GM21786 (cell line): ENCODE data around the gene OTOG.

Experiments used
- ATAC-seq: cut with Tn5 transposase; IDR thresholded peaks from one replicate; pipeline ENCODE4 v1.9.1; 2021; ENCODE audit not compliant: unreplicated experiment

The OTOG gene

DNA sequence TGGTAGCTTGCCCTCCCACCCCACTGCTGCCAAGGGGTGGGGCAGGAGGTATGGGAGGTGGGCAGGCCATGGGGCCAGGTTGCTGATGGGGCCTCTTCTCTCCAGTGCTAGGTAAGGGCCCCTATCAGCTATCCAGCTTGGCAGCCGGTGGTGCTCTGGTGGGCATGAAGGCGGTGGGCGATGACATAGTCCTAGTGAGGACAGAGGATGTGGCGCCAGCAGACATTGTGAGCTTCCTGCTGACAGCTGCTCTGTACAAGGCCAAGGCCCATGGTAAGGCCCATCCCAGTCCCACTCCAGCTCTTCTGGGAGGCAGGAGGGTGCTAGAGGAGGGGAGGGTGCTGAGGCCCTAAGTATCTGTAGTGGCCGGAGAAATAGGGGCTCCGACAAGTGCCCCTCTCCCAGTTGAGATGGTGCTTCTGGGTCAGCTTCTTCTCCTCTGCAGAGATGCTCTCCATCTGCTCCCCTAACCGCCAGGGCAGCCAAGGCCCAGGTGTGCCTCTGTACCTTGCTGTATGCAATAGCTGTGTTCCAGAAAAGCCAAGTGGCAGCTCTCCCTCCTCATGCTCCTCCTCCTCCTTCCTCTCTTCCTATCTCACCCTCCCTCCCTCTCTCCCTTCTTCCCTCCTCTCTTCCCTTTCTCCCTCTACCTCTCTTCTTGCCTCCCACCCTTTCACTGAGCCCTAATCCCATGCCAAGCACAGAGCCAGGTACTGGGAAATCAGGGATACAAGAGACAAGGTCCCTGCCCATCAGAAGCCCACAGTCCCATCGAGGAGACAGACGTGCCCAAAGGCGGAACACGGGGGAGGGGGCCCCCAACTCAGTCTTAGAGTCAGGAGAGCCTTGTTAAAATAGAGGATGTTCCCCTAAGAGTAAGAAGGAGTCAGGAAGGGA, 55.3 kb downstream of the OTOG start:
- no peak for ATAC-seq

- no peak for ATAC-seq
Observed at GRCh38 chr11:17603056-17603825, 56.2 kb downstream of the OTOG start.

- no peak for ATAC-seq
Observed at GRCh38 chr11:17604201-17604914, 57.3 kb downstream of the OTOG start.

DNA sequence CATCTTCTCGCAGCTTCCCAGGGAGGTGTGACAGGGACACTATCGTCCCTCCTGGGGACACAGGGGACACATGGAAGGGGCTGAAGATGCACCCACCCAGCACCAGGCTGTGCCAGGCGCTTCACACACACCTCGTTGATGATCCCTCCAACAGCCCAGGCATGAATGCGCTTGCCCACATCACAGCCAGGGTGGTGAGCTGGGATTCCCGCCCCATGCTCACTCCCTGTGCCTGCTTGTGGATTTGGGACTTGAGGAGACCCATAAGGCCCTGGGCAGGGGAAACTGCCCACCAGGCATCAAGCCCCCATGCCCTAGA, 57.8 kb downstream of the OTOG start:
- ATAC-seq: no peak

GRCh38 chr11:17605651-17606122, 58.6 kb downstream of the OTOG start:
- no peak for ATAC-seq

- ATAC-seq: no peak
Observed at GRCh38 chr11:17606233-17607082, 59.4 kb downstream of the OTOG start.

DNA sequence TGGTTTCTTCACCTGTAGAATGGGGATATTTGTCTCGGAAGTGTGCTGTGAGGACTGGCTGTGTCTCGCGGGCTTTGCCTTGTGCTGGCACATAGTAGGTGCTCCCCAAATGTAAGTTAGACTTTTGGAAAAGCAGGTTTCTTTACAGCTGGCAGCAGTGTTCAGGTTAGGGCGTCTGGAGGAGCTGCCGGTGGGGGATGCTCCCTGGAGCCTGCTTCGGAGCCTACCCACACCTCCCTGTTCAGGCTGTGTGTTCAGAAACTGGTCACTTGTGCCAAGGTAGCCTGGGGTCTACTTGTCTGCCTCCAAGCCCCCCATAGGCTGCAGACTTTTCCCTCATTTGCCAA, 60.0 kb downstream of the OTOG start:
- no peak for ATAC-seq

DNA sequence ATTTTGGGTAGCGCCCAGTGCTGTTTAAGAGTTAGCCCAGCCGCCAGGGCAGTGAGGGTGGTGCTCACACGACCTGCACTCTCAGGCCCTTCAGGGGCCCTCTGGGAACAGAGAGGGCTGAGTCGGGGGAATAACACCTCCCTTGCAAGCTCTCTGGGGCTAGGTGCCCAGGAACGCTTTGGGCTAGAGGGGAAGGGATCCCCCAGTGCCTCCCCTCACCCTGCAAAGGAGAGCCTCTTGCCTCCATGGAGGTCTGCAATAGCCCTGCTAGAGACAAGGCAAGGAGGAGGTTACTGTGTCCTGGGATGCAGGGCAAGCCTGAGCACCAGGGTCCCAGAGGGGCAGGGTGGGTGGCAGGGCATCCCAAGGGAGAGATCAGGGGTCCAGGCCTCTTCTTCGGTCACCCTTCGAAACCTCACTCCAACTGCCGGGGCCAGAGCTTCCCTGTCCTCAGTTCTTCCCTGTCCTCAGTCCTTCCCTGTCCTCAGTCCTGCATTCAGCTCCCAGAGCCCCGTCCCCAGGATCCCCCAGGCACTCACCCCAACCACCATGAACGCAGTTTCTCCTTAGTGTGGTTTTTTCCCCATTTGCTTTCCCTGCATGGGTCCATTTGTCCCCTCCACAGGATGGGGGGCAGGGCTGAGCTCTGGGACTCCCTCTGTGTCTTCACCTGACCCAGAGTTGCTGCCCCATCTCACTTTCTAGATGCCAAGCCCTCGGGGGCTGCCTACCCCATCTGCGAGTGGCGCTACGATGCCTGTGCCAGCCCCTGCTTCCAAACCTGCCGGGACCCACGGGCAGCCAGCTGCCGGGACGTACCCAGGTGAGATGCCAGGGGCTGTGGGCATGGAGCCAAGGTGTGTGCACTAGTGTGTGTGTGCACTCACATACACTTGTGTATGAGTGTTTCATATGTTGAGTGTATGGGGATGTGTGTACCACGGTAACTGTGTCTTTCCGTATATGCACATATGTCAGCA, 60.8 kb downstream of the OTOG start:
- ATAC-seq: no peak

DNA sequence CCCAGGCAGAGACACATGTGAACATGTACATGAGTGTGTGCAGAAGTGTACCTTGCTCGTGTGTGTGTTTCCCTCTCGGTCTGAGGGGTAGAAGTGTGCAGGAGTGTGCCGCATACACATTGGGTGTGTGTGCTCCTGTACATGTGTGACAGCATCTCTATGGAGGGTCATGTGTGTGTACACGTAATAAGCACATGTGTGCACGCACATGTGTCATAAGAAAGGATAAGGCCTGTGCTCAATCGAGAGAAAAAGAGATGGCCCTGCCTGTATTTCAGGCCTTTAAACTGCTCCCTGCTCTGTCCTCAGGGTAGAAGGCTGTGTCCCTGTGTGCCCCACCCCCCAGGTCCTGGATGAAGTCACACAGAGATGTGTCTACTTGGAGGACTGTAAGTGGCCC, 61.8 kb downstream of the OTOG start:
- ATAC-seq: no peak

DNA sequence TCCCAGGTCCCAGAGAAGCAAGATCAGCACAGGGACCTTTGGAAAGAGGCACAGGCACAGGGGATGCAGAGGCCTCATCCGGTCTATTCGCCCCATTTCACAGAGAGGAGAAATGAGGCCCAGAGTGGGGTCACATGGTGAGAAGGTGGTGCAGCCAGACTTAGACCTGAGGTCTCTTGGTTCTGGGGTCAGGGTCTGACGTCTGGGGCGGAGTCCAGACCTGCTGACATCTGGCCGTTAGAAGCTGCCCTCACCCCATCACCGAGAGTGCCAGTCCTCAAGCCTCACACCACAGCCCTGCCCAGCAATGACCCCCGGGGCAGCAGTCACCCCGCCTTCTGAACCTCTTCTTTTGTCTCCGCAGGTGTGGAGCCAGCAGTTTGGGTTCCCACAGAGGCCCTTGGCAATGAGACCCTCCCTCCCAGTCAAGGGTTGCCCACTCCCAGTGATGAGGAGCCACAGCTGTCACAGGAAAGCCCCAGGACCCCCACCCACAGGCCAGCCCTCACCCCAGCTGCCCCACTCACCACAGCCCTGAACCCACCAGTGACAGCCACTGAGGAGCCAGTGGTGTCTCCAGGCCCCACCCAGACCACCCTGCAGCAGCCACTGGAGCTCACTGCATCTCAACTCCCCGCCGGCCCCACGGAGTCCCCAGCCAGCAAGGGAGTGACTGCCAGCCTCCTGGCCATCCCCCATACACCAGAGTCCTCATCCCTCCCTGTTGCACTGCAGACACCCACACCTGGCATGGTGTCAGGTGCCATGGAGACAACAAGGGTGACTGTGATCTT, 62.4 kb downstream of the OTOG start:
- no peak for ATAC-seq

DNA sequence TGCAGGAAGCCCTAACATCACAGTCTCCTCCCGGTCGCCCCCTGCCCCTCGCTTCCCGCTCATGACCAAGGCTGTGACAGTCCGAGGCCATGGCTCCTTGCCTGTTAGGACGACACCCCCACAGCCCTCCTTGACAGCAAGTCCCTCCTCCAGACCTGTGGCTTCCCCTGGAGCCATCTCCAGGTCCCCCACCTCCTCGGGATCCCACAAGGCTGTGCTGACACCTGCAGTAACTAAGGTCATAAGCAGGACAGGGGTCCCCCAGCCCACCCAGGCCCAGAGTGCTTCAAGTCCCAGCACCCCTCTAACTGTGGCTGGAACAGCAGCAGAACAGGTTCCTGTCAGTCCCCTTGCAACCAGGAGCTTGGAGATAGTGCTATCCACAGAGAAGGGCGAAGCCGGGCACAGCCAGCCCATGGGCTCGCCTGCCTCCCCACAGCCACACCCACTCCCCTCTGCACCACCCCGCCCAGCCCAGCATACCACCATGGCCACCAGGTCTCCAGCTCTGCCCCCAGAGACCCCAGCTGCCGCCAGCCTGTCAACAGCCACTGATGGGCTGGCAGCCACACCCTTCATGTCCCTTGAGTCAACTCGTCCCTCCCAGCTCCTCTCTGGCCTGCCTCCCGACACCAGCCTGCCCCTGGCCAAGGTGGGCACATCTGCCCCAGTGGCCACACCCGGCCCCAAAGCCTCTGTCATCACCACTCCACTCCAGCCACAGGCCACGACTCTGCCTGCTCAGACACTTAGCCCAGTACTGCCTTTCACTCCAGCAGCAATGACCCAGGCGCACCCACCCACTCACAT, 63.2 kb downstream of the OTOG start:
- ATAC-seq: no peak

GRCh38 chr11:17611049-17611448, 64.0 kb downstream of the OTOG start:
- ATAC-seq: no peak

DNA sequence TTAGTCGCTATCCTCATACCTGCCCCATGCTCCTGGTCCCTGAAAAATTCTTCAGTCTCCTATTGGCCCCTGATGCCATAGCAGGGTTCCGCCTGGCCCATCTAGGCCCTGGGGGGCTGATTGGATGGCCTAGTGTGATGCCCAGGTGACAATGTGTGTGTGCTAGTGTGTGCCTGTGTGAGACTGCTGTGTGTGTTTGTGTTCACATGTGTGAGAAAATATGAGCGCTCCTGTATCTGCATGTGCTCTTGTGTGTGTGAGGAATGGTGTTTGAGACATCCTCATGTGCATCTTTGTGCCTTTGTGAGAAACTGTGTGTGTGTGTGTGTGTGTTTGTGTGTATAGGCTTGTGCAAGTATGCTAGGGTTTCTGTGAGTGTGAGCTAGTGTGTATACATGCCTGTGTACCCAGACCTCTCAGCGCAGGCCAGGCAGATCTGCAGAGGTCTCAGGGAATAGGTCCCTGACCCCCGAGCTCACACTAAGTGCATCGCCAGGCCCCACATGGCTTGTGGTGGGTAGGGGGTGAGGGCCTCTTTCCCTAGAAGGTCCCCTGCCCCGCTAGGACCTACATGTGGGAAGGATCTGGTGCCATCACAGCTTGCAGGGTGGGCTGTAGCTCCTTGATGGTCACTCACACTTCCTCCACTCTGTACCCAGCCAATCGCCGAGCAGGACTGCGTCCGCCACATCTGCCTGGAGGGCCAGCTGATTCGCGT, 64.6 kb downstream of the OTOG start:
- ATAC-seq: no peak

DNA sequence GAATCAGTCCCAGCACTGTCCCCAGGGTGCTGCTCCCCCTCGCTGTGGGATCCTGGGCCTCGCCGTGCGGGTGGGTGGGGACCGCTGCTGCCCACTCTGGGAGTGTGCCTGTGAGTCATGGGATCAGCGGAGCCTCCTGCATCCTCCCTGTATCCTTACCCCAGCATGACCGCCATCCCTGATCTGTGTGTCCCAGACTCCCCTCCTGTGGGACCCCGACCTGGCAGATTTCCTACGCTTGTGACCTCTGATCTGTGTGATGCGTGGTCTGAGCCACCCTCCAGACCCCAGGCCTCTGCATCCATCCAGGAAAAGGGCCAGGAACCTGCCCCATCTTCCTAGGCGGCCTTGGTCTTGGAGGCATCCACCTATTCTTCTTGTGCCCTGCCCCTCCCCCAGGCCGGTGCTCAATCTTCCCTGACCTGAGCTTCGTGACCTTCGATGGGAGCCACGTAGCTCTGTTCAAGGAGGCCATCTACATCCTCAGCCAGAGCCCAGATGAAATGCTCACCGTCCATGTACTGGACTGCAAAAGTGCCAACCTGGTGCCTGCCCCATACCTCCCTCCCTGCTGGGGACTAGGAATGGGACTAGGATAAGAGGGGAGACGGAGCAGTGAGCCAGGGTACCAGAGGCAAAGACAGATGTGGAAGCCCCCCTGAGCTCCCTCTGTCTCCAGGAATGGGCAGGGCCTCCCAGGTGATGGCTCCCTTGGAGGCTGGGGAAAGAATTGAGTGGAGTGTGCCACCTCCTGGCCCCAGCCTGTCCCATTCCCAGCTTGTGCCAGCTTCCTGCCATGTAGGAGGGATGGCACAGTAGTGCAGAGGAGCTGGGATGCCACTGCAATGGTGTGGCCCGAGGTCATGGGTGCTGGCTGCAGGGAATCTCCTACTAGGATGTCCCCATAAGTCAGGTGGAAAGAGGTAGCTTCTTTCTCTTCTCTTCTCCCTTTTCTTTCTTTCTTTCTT, 65.4 kb downstream of the OTOG start:
- ATAC-seq: no peak

DNA sequence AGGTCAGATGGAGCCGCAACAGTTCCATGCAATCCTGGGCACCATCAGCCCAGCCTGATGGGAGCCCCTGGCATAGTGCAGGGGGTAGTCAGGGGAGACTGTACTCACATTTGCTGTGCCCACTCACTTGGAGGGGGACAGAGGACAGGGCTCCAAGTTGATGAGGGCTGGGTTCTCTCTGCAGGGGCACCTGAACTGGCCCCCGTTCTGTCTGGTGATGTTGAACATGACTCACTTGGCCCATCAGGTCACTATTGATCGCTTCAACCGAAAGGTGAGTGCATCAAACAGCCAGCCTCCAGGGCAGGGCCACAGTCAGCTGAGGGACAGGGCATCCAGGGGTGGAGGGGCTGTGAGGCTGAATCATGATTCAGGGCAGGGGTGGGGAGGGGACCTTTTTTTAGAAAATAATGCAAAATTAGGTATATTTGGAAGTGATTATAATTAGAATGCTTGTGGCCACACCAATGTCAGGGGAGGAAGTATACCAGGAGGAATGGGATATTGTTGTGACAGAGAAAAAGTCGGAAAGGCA, 66.4 kb downstream of the OTOG start:
- no peak for ATAC-seq

DNA sequence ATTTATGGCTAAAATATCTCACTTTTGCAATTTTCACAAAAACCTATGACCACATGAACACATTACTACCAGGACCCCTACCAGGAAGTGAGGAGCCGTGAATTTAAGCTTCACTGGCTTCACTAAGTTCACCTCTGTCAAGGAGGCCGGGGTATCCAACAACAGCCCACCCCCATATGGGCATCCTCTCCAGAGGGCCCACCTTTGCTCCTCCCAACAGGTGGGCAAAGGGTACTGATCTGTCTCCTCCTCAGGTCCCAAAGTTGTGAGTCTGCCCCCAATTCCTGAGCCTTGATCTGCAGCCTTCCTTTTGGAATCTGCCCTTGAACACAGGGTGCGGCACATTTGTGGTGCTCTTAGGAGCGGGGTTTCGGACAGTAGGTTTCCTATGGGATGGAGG, 66.9 kb downstream of the OTOG start:
- ATAC-seq: no peak
